Measurements from ENCODE around the gene RFTN1. TPM values are rescaled to one million over a fixed set of nuclear protein-coding genes. Genes with fewer than 3 reads are reported as not detected.

The RFTN1 gene
- total RNA-seq, 1 donor from 2014 or later = 41.8 TPM

- H3K4me1 Mint-ChIP-seq (ENCODE audit: unreplicated experiment) = no peaks in the 10 kb centered on the region
- H3K27me3 Mint-ChIP-seq (ENCODE audit: unreplicated experiment) = peaks cover 6% of the 10 kb centered on the region
- no peaks in the 10 kb centered on the region for H3K9me3 Mint-ChIP-seq (ENCODE audit: unreplicated experiment)
- no peak for DNase-seq (ENCODE audit: low spot score)
- no peak for TF ChIP-seq CTCF (IDR thresholded peaks at IDR 0.05; ENCODE audit: unreplicated experiment)
- no peak overlapping the region for H3K27ac Mint-ChIP-seq (ENCODE audit: unreplicated experiment)
- peaks cover 5% of the 10 kb centered on the region for H3K36me3 Mint-ChIP-seq (ENCODE audit: low read depth, unreplicated experiment)
- no peak overlapping the region for H3K4me3 Mint-ChIP-seq (ENCODE audit: unreplicated experiment)
Observed at GRCh38 chr3:16427103-16427965, 86.2 kb downstream of the RFTN1 start.

GRCh38 chr3:16426665-16427064 lies 86.8 kb downstream of the RFTN1 start:
- Mint-ChIP-seq H3K4me3 (ENCODE audit: unreplicated experiment) (no peak overlapping the region), H3K9me3 (ENCODE audit: unreplicated experiment) (no peaks in the 10 kb centered on the region), H3K27ac (ENCODE audit: unreplicated experiment) (no peak overlapping the region), H3K4me1 (ENCODE audit: unreplicated experiment) (no peaks in the 10 kb centered on the region), H3K36me3 (ENCODE audit: low read depth, unreplicated experiment) (peaks cover 5% of the 10 kb centered on the region), H3K27me3 (ENCODE audit: unreplicated experiment) (peaks cover 6% of the 10 kb centered on the region)
- no peak for TF ChIP-seq CTCF (IDR thresholded peaks at IDR 0.05; ENCODE audit: unreplicated experiment)
- no peak for DNase-seq (ENCODE audit: low spot score)

DNA sequence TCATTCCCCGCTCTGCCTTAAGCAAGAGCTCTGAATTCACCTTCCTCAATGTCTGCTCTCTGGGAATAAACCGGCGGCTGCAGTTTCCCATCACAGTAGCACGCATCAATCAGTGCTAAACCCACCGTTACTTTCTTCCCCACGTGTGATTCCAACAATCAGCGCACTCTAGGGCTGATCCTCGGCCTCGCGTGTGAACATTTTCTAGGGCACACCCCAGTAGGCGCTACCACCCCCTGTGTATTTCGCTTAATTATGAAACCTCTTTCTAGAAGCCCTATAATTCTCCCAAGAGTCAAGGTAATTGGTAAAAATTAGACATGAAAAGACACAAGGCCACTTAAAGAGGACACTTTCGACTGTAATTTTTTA lies 87.5 kb downstream of the RFTN1 start:
- H3K9me3 Mint-ChIP-seq (ENCODE audit: unreplicated experiment) = no peaks in the 10 kb centered on the region
- no peaks in the 10 kb centered on the region for H3K4me1 Mint-ChIP-seq (ENCODE audit: unreplicated experiment)
- H3K27me3 Mint-ChIP-seq (ENCODE audit: unreplicated experiment) = peaks cover 4% of the 10 kb centered on the region
- H3K27ac Mint-ChIP-seq (ENCODE audit: unreplicated experiment) = no peak overlapping the region
- peaks cover 5% of the 10 kb centered on the region for H3K36me3 Mint-ChIP-seq (ENCODE audit: low read depth, unreplicated experiment)
- no peak overlapping the region for H3K4me3 Mint-ChIP-seq (ENCODE audit: unreplicated experiment)
- no peak for DNase-seq (ENCODE audit: low spot score)
- no peak for TF ChIP-seq CTCF (IDR thresholded peaks at IDR 0.05; ENCODE audit: unreplicated experiment)

- Mint-ChIP-seq H3K36me3 (ENCODE audit: low read depth, unreplicated experiment) (peaks cover 5% of the 10 kb centered on the region), H3K9me3 (ENCODE audit: unreplicated experiment) (no peaks in the 10 kb centered on the region), H3K27me3 (ENCODE audit: unreplicated experiment) (no peaks in the 10 kb centered on the region), H3K4me1 (ENCODE audit: unreplicated experiment) (no peaks in the 10 kb centered on the region), H3K27ac (ENCODE audit: unreplicated experiment) (no peak overlapping the region), H3K4me3 (ENCODE audit: unreplicated experiment) (no peak overlapping the region)
- DNase-seq (ENCODE audit: low spot score) = no peak
- no peak for TF ChIP-seq CTCF (IDR thresholded peaks at IDR 0.05; ENCODE audit: unreplicated experiment)
Observed at GRCh38 chr3:16425398-16426028, 88.0 kb downstream of the RFTN1 start.
